GM19467 (cell line): ENCODE results near the gene TRIP13.

ENCODE experiments used
- ATAC-seq: cut with Tn5 transposase; IDR thresholded peaks from one replicate; pipeline ENCODE4 v1.9.1; 2021; ENCODE audit warnings: mild to moderate bottlenecking, moderate library complexity; ENCODE audit not compliant: unreplicated experiment

The TRIP13 gene

DNA sequence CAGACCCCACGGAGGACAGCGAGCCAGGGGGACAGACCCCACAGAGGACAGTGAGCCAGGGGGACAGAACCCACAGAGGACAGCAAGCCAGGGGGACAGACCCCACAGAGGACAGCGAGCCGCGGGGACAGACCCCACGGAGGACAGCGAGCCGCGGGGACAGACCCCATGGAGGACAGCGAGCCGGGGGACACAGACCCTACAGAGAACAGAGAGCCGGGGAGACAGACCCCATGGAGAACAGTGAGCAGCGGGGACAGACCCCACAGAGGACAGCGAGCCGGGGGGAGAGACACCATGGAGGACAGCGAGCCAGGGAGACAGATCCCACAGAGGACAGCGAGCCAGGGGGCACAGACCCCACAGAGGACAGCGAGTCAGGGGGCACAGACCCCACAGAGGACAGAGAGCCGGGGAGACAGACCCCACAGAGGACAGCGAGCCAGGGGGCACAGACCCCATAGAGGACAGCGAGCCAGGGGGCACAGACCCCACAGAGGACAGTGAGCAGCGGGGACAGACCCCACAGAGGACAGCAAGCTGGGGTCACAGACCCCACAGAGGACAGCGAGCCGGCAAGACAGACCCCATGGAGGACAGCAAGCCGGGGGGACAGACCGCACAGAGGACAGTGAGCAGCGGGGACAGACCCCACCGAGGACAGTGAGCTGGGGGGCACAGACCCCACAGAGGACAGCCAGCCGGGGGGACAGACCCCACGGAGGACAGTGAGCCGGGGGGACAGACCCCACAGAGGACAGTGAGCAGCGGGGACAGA lies 37.5 kb upstream of the TRIP13 start:
- no peak for ATAC-seq

GRCh38 chr5:855771-856530 lies 36.7 kb upstream of the TRIP13 start:
- no peak for ATAC-seq

GRCh38 chr5:856531-857425 lies 35.9 kb upstream of the TRIP13 start:
- no peak for ATAC-seq

DNA sequence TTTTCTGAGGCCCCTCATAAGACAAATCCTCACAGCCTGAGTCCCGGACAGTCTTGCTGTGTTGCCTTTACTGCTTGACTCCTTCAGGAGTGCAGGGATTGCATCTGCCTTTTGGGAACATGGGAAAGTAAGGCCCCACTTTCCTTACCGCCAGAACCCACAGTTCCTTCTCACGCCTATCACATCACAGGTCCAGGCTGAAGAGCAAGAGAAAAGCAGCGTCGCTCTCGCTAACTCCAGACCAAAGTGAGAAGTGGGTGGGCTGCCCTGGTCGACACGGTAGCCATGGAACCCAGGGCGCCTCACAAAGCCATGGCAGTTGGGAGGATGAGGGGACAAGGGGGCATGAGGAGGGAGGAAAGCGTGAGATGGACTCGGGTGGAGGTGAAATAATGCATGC lies 34.0 kb upstream of the TRIP13 start:
- ATAC-seq: no peak

DNA sequence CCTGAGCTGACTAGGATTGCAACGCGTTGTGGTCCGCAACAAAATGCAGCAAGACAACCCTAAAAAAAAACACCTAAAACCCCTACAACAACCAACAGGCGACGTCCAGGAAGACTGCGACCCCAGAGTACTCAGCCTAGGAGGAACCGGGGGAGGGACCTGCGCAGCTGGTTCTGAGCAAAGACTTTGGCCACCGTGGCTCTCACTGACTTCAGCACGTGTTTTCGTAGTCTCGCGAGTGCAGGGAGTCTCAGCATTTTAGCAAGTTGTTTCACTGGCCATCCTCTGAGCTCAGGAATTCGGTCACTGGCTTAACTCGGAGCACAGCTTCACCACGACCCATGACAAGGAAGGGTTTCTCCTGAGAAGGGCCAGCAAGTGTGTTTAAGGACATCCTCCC lies 33.3 kb upstream of the TRIP13 start:
- no peak for ATAC-seq

- no peak for ATAC-seq
Measured at GRCh38 chr5:859798-860296, 32.8 kb upstream of the TRIP13 start.

- no peak for ATAC-seq
Measured at GRCh38 chr5:860506-861150, 32.1 kb upstream of the TRIP13 start.

DNA sequence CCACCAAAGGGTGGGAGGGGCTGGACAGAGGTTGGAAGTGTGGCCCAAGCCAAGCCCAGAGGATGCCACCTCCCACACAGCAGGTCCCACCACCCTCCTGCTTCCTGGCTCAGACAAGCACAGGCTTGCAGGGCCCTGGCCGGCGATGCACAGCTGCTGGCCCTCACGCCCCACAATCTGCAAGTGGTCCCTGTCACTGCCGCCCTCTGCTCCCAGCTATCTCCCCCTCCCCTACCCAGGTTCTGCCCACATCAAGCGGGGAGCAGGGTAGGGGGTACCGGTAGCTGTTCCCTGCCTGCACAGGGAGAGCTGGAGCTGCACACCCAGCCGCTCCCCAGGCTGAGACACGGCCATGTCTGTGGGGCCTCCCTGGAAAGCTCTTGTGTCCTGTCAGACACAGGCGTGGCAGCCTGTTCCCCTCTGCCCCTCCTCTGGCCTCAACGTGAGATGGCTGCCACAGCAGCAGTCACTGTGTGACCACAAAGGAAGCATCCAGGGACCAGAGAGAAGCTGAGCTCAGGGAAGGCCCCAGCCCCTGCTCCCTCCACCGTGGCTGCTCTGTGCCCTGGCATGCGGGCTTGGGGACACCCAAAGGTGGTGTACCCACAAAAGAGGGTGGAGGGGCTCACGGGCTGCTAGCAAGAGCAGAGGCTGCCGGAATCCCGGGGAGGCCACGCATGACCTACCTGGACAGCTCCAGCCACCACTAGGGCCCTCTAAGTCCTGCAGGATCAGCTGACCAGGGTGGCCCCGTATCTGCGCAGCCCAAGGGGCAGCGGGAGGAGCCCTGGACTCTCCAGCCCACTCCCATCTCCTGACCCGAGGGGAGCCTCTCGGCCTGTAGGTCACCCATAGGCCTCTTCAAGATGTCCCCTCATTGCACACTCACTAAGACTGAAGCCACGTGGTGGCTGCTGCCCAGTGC lies 31.0 kb upstream of the TRIP13 start:
- no peak for ATAC-seq

- ATAC-seq: no peak
Measured at GRCh38 chr5:862367-863243, 30.1 kb upstream of the TRIP13 start.

- no peak for ATAC-seq
Measured at GRCh38 chr5:863244-863805, 29.4 kb upstream of the TRIP13 start.

- ATAC-seq: no peak
Measured at GRCh38 chr5:864492-865167, 28.1 kb upstream of the TRIP13 start.

DNA sequence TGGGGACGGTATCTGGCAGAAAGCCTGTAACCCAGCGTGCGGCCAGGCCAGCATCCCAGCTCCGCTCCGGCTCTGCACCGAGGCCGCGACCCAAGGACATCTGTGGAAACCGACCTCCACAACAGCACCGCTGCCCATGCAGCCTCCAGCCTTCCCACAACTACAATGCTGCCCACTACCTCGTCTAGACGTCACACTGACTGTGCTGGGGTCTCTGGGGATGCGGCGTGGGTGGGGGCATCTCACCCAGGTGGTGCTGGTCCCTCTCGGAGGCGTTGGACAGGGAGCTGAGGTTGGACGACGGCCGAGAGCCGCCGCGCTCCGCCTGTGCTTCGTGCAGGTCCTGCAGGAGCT lies 27.5 kb upstream of the TRIP13 start:
- ATAC-seq: no peak

GRCh38 chr5:865771-866170 lies 26.9 kb upstream of the TRIP13 start:
- ATAC-seq: no peak

GRCh38 chr5:867300-867870 lies 25.3 kb upstream of the TRIP13 start:
- no peak for ATAC-seq

- no peak for ATAC-seq
Measured at GRCh38 chr5:868428-869135, 24.1 kb upstream of the TRIP13 start.

DNA sequence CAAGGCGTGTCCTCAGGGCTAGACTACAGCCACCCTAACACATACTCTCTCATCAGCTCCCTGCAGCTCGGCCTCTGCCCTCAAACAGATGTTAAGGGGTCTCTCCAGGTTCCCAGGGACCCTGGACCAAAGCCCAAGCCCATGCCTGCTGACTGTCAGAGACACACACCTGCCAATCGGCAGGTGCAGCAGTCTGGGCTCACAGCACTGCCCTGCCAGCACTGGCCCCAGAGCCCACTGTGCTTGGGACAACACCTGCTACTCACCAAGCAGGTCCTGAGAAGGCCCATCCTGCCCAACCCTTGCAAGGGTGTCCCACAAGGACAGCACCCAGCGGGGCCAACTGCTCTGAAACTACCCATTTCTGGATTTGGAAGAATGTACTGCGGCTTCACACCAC lies 21.7 kb upstream of the TRIP13 start:
- no peak for ATAC-seq
